AG04450 (cell line): ENCODE data around the gene BBLN. TPM values are rescaled to one million over a fixed set of nuclear protein-coding genes. Genes with fewer than 3 reads are reported as not detected.
A peak's percentile ranks its signal among the peaks of the same experiment; 100 is the strongest.

Experiments used
- CTCF ChIA-PET: fragments of 300-600, 350-600 bp; formaldehyde crosslinking; extraction: SDS; loops from one replicate; lab custom pipeline; 2022; ENCODE audit warnings: antibody characterized with exemption, inconsistent platforms; lab: Charles Lee
- POLR2A ChIA-PET: fragments of 350-600 bp; formaldehyde crosslinking; extraction: SDS; loops from one replicate; lab custom pipeline; 2021; ENCODE audit warnings: antibody characterized with exemption, inconsistent platforms; lab: Yijun Ruan, JAX
- DNase-seq: peaks from one replicate; pipeline ENCODE4 v3.0.0-alpha.2; 2011; ENCODE audit warnings: low read depth, low spot score
- H3K27ac ChIP-seq: one replicate; pipeline ENCODE4 v1.5.1; 2012; ENCODE audit warnings: low read depth, low read length, control low read depth
- H3K27me3 ChIP-seq: one replicate; pipeline ENCODE4 v1.6.0; 2012; ENCODE audit warnings: low read length; ENCODE audit not compliant: control insufficient read depth, insufficient read depth
- H3K4me3 ChIP-seq: 2 replicates; pipeline ENCODE4 v1.5.1; 2011; ENCODE audit warnings: mild to moderate bottlenecking, low read depth, low read length, control low read depth
- H3K9me3 ChIP-seq: 2 replicates; pipeline ENCODE4 v1.5.1; 2012; ENCODE audit warnings: low read length; ENCODE audit not compliant: control insufficient read depth, insufficient read depth
- polyA plus RNA-seq: library from polyadenylated mRNA; depleted of rRNA; stranded (reverse); fragments of >200 nt; gene quantifications from 2 replicates; pipeline ENCODE4 v1.2.3, GENCODE V29; 2011
- TF ChIP-seq, protein P1 (sequence below): IDR thresholded peaks from 2 replicates; pipeline ENCODE4 v1.5.1; 2011; ENCODE audit warnings: low read depth, low read length, control low read depth, inconsistent platforms

BBLN gene
- polyA plus RNA-seq, 1 experiment: 48.1 TPM

DNA sequence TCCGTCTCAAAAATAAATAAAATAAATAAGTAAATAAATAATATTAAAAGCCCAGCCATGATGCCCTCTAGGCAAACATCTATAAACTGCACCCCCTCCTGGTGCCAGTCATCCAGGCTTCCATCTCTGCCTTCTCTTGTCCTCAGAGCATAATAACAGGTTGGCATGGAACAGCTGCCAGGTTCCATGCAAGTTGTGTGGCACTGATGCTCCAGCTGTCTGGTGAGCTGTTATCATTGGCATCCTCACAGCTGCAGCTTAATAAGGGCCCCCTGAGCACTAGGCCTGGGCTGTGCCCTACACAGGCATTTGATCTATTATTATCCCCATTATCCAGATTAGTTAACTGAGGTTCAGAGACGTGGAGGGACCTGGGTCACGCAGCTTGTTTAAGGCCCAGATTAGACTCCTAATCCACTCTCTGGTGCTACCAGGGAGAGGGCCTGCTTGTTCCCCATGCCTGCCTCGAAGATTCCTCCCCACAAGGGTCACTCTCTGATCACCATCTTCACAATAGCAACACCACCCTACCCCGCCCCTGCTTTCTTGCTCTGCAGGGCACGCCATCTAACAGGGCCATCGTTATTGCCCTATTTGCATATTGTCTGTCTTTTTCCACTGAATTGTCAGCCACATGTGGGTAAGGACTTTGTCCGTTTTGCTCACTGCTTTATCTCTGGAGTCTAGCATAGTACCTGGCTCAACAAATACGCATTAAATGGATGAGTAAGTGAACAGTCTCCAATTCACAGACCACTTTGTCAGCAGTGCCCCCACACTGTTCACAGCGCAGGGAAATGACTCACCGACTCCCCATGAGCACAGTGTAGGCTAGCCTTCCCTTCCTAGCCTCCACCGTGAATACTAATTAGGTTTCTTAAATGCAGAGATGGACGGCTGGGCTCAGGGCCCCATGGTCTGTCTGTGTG is 41.6 kb downstream of the BBLN start:
- Histone ChIP-seq H3K27ac (peak overlapping the region; percentile 47), H3K4me3 (no peak overlapping the region), H3K9me3 (no peaks in the 10 kb centered on the region), H3K27me3 (no peaks in the 10 kb centered on the region)
- POLR2A ChIA-PET: interaction anchor here (0.6 kb wide), 1 partner anchor 59 kb away, joined by 3 read pairs; no protein-coding TSS in a partner anchor
- TF ChIP-seq, protein P1, sequence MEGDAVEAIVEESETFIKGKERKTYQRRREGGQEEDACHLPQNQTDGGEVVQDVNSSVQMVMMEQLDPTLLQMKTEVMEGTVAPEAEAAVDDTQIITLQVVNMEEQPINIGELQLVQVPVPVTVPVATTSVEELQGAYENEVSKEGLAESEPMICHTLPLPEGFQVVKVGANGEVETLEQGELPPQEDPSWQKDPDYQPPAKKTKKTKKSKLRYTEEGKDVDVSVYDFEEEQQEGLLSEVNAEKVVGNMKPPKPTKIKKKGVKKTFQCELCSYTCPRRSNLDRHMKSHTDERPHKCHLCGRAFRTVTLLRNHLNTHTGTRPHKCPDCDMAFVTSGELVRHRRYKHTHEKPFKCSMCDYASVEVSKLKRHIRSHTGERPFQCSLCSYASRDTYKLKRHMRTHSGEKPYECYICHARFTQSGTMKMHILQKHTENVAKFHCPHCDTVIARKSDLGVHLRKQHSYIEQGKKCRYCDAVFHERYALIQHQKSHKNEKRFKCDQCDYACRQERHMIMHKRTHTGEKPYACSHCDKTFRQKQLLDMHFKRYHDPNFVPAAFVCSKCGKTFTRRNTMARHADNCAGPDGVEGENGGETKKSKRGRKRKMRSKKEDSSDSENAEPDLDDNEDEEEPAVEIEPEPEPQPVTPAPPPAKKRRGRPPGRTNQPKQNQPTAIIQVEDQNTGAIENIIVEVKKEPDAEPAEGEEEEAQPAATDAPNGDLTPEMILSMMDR: no peak
- no peak for DNase-seq
- CTCF ChIA-PET: interaction anchor here (2.1 kb wide), 1 partner anchor 11 kb away, joined by 7 read pairs; no protein-coding TSS in a partner anchor

DNA sequence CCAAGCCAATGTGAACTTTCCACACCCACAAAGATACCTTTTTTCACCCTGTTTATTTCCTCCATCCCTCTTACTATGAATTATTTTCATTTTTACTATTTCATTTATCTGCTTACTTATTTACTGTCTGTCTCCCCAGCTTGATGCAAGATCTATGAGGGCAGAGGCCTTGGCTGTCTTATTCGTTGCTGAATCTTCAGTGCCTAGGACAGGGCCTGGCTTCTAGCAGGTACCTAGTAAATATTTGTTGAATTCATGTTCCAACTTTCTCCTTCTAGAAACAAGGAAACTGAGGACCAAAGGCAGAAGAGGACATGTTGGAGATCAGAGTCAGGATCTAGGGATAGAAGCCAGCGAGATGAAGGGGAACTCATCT is 42.6 kb downstream of the BBLN start:
- Histone ChIP-seq H3K4me3 (no peak overlapping the region), H3K9me3 (no peaks in the 10 kb centered on the region), H3K27ac (no peak overlapping the region), H3K27me3 (no peaks in the 10 kb centered on the region)
- ChIA-PET CTCF (no interaction called here), POLR2A (no interaction called here)
- DNase-seq: no peak
- TF ChIP-seq, protein P1: no peak

DNA sequence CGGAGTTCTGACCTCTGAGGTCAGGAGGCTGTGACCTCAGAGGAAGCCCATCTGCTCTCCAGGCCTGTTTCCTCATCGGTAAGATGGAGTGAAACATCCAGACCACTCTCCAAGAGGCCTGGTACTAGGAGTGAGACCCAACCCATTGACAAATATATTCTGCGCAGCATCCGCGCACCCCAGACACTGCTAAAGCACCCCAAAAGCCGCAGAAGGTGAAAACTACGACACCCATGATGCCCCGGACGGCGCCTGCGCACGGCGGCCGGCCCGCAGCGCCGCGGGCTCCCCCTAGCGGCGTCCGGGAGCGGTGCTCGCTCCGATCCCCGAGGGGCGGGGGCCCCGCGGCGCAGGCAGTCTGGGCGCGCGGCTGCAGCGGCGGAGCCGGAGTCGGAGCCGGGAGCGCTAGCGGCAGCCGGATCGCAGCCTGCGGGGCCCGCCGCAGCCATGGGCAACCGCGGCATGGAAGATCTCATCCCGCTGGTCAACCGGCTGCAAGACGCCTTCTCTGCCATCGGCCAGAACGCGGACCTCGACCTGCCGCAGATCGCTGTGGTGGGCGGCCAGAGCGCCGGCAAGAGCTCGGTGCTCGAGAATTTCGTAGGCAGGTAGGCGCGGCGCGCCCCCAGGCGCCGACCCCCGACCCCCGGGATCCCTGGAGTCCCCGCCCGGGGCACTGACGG is 43.1 kb downstream of the BBLN start, which contains the start of gene DNM1:
Gene DNM1 (plus strand): TSS at position 356 of the 683 bp plus-strand sequence. CDS start 92 bp downstream, at position 448.
- DNase-seq: no peak
- H3K27ac ChIP-seq: peak within 1 kb of the TSS; percentile 39
- H3K9me3 ChIP-seq: no peaks in the 10 kb centered on the region
- CTCF ChIA-PET: interaction anchor here (0.7 to 1.1 kb wide), 4 partner anchors 10 to 59 kb away, joined by 3 to 7 read pairs (median 4); no protein-coding TSS in a partner anchor
- POLR2A ChIA-PET: interaction anchor here (0.6 to 1.0 kb wide), 3 partner anchors 10 to 42 kb away, joined by 3 to 6 read pairs (median 5); no protein-coding TSS in a partner anchor
- TF ChIP-seq, protein P1: peak; percentile 58
- peak within 1 kb of the TSS; percentile 80 for H3K4me3 ChIP-seq
- no peaks in the 10 kb centered on the region for H3K27me3 ChIP-seq

DNA sequence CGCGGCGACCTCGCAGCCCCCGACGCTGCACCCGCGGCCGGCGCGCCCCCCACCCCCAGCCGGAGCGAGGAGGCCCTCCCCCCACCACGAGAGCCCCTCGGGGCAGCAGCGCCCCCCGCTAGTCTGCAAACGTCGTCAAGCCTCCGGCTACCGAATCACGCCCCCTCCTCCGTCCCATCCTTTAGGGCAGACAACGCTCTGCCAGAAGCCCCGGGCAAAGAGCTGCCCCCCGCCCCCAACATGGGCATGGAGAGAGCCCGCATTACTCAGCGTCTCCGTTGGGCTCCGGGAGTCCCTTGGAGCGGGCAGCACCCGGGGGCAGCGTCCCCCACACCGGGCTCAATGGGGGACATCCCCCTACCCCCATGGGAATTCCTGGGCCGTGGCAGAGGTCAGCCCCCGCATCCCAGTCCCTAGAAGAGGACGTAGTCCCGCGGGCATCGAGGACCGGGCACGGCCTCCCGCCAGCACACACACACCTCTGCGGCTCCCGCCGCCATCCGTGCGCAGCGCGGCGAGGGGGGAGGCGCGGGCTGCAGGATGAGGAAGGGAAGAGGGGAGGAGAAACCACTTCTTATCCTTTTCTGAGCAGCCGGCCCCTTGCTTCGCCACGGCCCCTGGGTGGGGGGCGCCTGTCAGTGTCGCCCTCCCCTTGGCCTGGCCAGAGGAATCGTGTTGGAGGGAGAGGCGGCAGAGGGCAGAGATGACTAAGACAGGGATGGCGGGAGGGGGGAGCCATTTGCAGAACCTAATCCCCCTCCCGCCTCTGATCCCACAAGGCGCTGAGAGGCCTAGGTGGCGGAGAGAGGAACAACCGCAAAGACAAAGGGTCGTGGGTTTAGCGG is 43.9 kb downstream of the BBLN start:
- ChIA-PET CTCF (interaction anchor here (0.5 to 1.3 kb wide), 7 partner anchors 9 to 58 kb away, joined by 3 to 7 read pairs (median 4); no protein-coding TSS in a partner anchor), POLR2A (interaction anchor here (0.5 to 1.0 kb wide), 5 partner anchors 11 to 47 kb away, joined by 3 to 6 read pairs (median 5); no protein-coding TSS in a partner anchor)
- no peak for DNase-seq
- H3K4me3 ChIP-seq: peak overlapping the region; percentile 80
- TF ChIP-seq, protein P1: no peak
- H3K27me3 ChIP-seq: no peaks in the 10 kb centered on the region
- H3K9me3 ChIP-seq: no peaks in the 10 kb centered on the region
- peak overlapping the region; percentile 39 for H3K27ac ChIP-seq
